ENCODE data around the gene TRABD2B. TPM values are rescaled to one million over a fixed set of nuclear protein-coding genes. Genes with fewer than 3 reads are reported as not detected.

The TRABD2B gene
- total and polyA plus RNA-seq, 2 experiments from 2014 or later: 1.6 to 2.0 TPM

- TF ChIP-seq ZNF114 (CRISPR knock-in tag; IDR thresholded peaks at IDR 0.05): no peak
- TF ChIP-seq JUNB (IDR thresholded peaks at IDR 0.05; ENCODE audit: unreplicated experiment): no peak
- TF ChIP-seq ZNF331 (CRISPR knock-in tag; IDR thresholded peaks at IDR 0.05; ENCODE audit: low read depth): no peak
Observed at GRCh38 chr1:47987601-47988000, 9.6 kb downstream of the TRABD2B start (continued).

GRCh38 chr1:47986761-47987200, 10.4 kb downstream of the TRABD2B start:
- peak; percentile 32 for DNase-seq (ENCODE audit: low spot score)
- peaks cover 5% of the 10 kb centered on the region for H3K27me3 Mint-ChIP-seq (ENCODE audit: insufficient read depth, low read depth, poor library complexity)
- Histone ChIP-seq H3K79me2 (replicated peaks; ENCODE audit: insufficient read depth) (peaks cover 19% of the 10 kb centered on the region), H2AFZ (no peak overlapping the region; the same call in 1 of the 2 replicates), H3K4me2 (peak overlapping the region; percentile 65), H3K4me3 (no peak overlapping the region), H3K27ac (ENCODE audit: low read depth) (no peak overlapping the region), H3K9me2 (ENCODE audit: insufficient read depth) (0 out of 2 replicates have a peak, but pooled peaks cover 3% of the 10 kb centered on the region), H4K20me1 (replicated peaks; ENCODE audit: insufficient read depth) (peaks cover 3% of the 10 kb centered on the region; the same call in 1 of the 2 replicates), H3K27me3 (ENCODE audit: insufficient read depth) (peaks cover 17% of the 10 kb centered on the region), H3K36me3 (ENCODE audit: insufficient read depth) (0 out of 2 replicates have a peak, but pooled peaks cover 3% of the 10 kb centered on the region), H3F3A (replicated peaks; ENCODE audit: low read depth) (peaks cover 19% of the 10 kb centered on the region), H3K4me1 (ENCODE audit: insufficient read depth) (peaks cover 45% of the 10 kb centered on the region)
- TF ChIP-seq REST (IDR thresholded peaks at IDR 0.05; ENCODE audit: unreplicated experiment) (no peak), ZNF331 (CRISPR knock-in tag; IDR thresholded peaks at IDR 0.05; ENCODE audit: low read depth) (no peak), NANOG (IDR thresholded peaks at IDR 0.05; ENCODE audit: borderline replicate concordance) (no peak), EZH2phosphoT487 (IDR thresholded peaks at IDR 0.05; ENCODE audit: unreplicated experiment) (no peak), JUNB (IDR thresholded peaks at IDR 0.05; ENCODE audit: unreplicated experiment) (no peak), POLR2AphosphoS5 (IDR thresholded peaks at IDR 0.05; ENCODE audit: low read depth) (no peak), CTCF (conservative IDR thresholded peaks at IDR 0.05; ENCODE audit: low read depth in 2 of 2) (no peak), ETS1 (IDR thresholded peaks at IDR 0.05) (no peak), ZNF462 (CRISPR knock-in tag; IDR thresholded peaks at IDR 0.05) (no peak), STAT1 (IDR thresholded peaks at IDR 0.05; ENCODE audit: unreplicated experiment) (no peak), ZNF114 (CRISPR knock-in tag; IDR thresholded peaks at IDR 0.05) (no peak)
- ATAC-seq: no peak
- peaks cover 24% of the 10 kb centered on the region for H3K36me3 Mint-ChIP-seq (ENCODE audit: low read depth)
- H3K27ac Mint-ChIP-seq: no peak overlapping the region
- H3K4me3 Mint-ChIP-seq: no peak overlapping the region
- H3K4me1 Mint-ChIP-seq: peaks cover 55% of the 10 kb centered on the region
- H3K9me3 Mint-ChIP-seq: no peaks in the 10 kb centered on the region
